ENCODE measurements around the gene PKIG.

DNA sequence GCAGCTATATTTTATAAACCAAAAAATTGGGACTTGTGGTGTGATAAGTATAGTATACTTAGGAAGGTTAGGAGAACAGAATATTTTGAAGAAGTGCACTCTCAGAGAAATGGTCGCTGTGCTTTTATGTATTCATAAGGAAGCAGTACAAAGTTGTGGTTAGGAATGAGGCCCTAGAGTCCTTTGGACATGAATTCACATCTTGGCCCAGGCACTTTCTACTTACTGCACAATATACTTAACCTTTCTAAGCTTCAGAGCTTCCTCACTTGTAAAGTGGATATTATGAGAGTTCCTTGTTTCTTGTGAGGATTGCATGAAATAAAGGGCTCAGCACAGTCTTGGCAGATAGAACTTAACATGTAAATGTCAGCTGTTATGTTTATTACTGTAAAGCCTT is 39.5 kb upstream of the PKIG start:
- no peak for TF ChIP-seq REST (IDR thresholded peaks at IDR 0.05; ENCODE audit: low read depth, low read length)
- TF ChIP-seq, protein P1, sequence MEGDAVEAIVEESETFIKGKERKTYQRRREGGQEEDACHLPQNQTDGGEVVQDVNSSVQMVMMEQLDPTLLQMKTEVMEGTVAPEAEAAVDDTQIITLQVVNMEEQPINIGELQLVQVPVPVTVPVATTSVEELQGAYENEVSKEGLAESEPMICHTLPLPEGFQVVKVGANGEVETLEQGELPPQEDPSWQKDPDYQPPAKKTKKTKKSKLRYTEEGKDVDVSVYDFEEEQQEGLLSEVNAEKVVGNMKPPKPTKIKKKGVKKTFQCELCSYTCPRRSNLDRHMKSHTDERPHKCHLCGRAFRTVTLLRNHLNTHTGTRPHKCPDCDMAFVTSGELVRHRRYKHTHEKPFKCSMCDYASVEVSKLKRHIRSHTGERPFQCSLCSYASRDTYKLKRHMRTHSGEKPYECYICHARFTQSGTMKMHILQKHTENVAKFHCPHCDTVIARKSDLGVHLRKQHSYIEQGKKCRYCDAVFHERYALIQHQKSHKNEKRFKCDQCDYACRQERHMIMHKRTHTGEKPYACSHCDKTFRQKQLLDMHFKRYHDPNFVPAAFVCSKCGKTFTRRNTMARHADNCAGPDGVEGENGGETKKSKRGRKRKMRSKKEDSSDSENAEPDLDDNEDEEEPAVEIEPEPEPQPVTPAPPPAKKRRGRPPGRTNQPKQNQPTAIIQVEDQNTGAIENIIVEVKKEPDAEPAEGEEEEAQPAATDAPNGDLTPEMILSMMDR (IDR thresholded peaks at IDR 0.05 in 2 of 3, conservative IDR thresholded peaks at IDR 0.05 in 1 of 3; ENCODE audit: control insufficient read depth in 2 of 3, extremely low read depth in 1 of 3, insufficient read depth in 1 of 3, low read depth in 3 of 3, low read length in 3 of 3), result no peak
- TF ChIP-seq BCL11A (IDR thresholded peaks at IDR 0.05; ENCODE audit: low read depth, low read length), result no peak
- no peak for TF ChIP-seq RELA (IDR thresholded peaks at IDR 0.05; ENCODE audit: borderline replicate concordance, partially characterized antibody)
